Measurements from ENCODE around the gene ASAP2.

The ASAP2 gene

DNA sequence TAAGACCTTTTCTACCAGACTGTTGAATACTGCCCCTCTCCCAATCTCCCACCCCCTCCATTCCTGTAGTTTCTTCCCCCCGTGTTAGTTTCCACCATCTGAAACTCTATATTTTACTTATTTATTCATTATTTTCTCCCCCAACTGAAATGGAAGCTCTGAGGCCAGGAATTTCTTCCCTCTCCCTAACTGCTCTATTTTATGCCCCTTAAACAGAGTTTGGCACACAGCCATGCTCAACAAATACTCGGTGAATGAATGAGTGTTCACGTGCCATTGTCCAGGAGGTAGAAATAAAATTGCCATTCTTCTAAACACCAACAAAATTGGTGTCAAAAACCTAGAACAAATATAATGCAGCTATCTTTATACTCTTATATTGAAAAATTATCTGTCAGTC lies 211.1 kb downstream of the ASAP2 start:
- in situ Hi-C loops (cut with HindIII; ENCODE audit: low sequenced_read_pairs): no loop called here
- no peak overlapping the region for H3K4me3 ChIP-seq (ENCODE audit: low read depth, low read length)
- TF ChIP-seq, protein P1, sequence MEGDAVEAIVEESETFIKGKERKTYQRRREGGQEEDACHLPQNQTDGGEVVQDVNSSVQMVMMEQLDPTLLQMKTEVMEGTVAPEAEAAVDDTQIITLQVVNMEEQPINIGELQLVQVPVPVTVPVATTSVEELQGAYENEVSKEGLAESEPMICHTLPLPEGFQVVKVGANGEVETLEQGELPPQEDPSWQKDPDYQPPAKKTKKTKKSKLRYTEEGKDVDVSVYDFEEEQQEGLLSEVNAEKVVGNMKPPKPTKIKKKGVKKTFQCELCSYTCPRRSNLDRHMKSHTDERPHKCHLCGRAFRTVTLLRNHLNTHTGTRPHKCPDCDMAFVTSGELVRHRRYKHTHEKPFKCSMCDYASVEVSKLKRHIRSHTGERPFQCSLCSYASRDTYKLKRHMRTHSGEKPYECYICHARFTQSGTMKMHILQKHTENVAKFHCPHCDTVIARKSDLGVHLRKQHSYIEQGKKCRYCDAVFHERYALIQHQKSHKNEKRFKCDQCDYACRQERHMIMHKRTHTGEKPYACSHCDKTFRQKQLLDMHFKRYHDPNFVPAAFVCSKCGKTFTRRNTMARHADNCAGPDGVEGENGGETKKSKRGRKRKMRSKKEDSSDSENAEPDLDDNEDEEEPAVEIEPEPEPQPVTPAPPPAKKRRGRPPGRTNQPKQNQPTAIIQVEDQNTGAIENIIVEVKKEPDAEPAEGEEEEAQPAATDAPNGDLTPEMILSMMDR (IDR thresholded peaks at IDR 0.05; ENCODE audit: low read depth, low read length, missing control alignments): no peak
- DNase-seq (ENCODE audit: low read depth): no peak

DNA sequence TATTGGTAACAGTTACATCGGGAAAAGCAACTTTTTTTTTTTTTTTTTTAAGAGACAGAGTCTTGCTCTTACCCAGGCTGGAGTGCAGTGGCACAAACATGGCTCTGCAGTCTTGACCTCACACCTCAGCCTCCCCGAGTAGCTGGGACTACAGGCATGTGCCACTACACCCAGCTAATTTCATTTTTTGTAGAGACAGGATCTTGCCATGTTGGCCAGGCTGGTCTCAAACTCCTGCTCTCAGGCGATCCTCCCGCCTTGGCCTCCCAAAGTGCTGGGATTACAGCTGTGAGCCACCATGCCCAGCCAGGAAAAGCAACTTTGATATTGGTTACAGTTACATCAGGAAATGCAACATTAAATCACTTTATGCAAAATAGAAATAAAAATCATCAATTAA lies 212.1 kb downstream of the ASAP2 start:
- TF ChIP-seq, protein P1 (IDR thresholded peaks at IDR 0.05; ENCODE audit: low read depth, low read length, missing control alignments): no peak
- DNase-seq (ENCODE audit: low read depth): no peak
- H3K4me3 ChIP-seq (ENCODE audit: low read depth, low read length): no peak overlapping the region
- in situ Hi-C loops (cut with HindIII; ENCODE audit: low sequenced_read_pairs): no loop called here

DNA sequence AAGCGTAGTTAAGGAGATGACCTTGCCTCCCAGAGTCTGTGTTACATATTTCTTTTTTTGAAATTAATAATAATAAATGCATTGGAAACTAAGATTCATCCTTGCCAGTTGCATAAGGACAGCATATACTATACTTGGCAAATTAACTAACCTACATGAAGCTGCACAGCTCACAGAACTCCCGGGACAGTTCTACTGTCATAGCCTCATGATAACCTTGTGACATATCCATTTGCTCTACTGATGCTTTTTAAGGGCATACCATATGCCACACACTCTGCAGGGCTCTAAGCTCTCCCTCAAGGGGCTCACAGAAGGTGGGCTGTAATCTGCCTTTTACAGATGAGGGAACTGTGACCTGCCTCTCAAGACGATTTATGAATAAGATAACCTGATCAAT lies 212.9 kb downstream of the ASAP2 start:
- TF ChIP-seq, protein P1 (IDR thresholded peaks at IDR 0.05; ENCODE audit: low read depth, low read length, missing control alignments): no peak

DNA sequence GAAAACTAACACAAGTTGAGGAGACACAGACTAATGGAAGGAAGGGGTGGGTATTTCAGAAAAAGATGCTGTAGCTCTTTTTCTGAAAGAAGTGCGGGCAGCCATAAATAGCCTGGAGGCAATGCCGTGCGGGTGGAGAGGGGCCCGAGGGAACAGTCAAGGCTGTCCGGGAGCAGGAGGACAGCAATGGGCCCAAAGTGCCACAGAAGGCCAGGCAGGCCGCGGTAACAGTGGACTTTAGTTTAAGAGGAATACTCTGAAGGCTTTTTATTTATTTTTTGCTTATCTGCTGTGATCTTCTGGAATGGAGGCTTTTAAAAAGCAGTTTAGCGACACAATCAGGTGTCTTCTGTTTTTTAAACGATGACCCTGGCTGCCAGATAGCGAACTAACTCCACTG lies 213.9 kb downstream of the ASAP2 start:
- in situ Hi-C loops (cut with HindIII; ENCODE audit: low sequenced_read_pairs): no loop called here
- TF ChIP-seq, protein P1 (IDR thresholded peaks at IDR 0.05; ENCODE audit: low read depth, low read length, missing control alignments): no peak
- DNase-seq (ENCODE audit: low read depth): no peak

More for the DNA sequence above, 212.9 kb downstream of the ASAP2 start:
- H3K4me3 ChIP-seq (ENCODE audit: low read depth, low read length): no peak overlapping the region
- no peak for DNase-seq (ENCODE audit: low read depth)
- in situ Hi-C loops (cut with HindIII; ENCODE audit: low sequenced_read_pairs): no loop called here

DNA sequence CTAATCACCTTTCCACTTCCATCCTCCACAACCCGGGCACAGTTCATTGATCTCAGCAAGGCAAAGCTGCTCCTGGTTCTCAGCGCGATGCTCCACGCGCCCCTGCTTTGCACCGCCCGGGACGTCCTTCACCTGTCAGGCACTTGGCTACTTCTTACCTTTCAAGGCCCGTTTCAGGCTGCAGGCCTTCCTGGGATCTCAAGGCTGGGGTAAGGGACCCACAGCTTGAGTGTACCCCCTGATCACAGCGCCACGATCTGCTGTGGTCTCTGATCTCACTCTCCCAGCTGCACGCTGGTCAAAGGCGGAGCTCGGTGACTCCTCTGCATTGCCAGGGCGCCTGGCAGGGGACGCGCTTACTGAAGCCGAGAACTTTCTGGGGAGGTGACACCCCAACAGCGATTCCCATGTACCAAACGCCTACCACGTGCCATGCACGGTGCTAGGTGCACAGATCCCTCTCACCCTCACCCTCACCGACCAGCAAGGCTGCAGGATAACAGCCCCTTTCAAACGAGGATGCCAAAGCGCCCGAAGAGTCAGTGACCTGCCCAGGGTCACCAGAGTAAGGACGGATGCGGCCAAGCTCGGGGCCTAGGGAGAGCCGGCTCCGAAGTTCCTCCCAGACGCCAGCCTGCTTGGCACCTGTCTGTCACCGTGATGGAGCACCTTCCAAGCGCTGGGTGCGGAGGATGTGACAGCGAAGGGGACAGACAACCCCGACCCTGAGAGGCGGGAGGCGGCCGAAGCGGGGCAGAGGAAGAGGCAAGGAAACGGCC lies 215.9 kb downstream of the ASAP2 start:
- DNase-seq (ENCODE audit: low read depth): no peak
- peak overlapping the region; percentile 98 for H3K4me3 ChIP-seq (ENCODE audit: low read depth, low read length)
- TF ChIP-seq, protein P1 (IDR thresholded peaks at IDR 0.05; ENCODE audit: low read depth, low read length, missing control alignments): peak; percentile 2
- in situ Hi-C loops (cut with HindIII; ENCODE audit: low sequenced_read_pairs): no loop called here

More for the DNA sequence above, 213.9 kb downstream of the ASAP2 start:
- no peak overlapping the region for H3K4me3 ChIP-seq (ENCODE audit: low read depth, low read length)

DNA sequence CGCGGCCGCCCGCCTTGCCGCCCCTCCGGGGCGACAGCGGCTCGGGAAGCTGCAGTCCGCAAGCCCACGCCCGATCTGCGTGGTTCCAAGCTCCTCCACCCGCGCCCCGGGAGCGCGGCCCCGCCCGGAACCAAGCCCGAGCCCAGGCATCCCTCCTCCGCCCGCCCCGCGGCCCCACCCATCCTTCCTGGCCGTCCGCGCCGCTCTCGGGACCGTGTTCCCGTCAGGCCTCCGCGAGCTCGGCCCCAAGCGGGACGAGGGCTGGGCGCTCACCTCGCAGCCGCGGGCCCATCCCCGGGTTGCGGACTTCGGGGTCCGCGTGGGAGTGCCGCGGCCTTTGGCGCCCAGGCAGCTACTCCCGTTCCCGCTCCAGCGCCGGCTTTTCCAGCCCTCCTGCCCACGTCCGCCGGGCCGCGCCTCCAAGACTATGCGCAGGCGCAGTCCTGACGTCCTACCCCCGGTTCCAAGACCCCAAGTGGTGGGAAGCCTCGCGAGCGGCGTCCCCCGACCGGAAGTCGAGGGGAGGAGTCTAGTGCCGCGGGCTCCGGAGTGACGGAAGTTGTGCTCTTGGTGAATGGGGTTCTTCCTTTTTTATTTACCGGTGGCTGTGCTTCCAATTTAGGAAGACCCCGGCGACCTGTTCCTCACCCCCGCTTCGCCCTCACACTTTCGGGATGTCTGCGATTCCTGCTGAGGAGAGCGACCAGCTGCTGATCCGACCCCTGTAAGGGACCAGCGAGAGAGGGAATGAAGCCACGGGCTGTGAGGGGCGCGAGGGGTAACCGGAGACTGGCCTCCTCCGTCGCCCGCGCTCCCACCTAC lies 216.7 kb downstream of the ASAP2 start, which contains the start of the genes CPSF3 and ITGB1BP1:
TSS of gene CPSF3 (plus strand) at position 555 of the 822 bp plus-strand sequence. CDS start at position 675, 120 bp downstream.
TSS of gene ITGB1BP1 (minus strand) at position 429 of the 822 bp plus-strand sequence. CDS start 4,831 bp downstream, outside the sequence.
- TF ChIP-seq, protein P1 (IDR thresholded peaks at IDR 0.05; ENCODE audit: low read depth, low read length, missing control alignments): no peak
- H3K4me3 ChIP-seq (ENCODE audit: low read depth, low read length): peak within 1 kb of the TSS; percentile 98
- peak; percentile 94 for DNase-seq (ENCODE audit: low read depth)
- in situ Hi-C loops (cut with HindIII; ENCODE audit: low sequenced_read_pairs): no loop called here
